ENCODE data around the gene NEU1.

Gene NEU1

GRCh38 chr6:31882344-31882743 is 19.7 kb upstream of the NEU1 start:
- DNase-seq (ENCODE audit: low read depth), result no peak
- H3K4me3 ChIP-seq (ENCODE audit: low read depth, low read length), result no peak overlapping the region
- TF ChIP-seq, protein P1, sequence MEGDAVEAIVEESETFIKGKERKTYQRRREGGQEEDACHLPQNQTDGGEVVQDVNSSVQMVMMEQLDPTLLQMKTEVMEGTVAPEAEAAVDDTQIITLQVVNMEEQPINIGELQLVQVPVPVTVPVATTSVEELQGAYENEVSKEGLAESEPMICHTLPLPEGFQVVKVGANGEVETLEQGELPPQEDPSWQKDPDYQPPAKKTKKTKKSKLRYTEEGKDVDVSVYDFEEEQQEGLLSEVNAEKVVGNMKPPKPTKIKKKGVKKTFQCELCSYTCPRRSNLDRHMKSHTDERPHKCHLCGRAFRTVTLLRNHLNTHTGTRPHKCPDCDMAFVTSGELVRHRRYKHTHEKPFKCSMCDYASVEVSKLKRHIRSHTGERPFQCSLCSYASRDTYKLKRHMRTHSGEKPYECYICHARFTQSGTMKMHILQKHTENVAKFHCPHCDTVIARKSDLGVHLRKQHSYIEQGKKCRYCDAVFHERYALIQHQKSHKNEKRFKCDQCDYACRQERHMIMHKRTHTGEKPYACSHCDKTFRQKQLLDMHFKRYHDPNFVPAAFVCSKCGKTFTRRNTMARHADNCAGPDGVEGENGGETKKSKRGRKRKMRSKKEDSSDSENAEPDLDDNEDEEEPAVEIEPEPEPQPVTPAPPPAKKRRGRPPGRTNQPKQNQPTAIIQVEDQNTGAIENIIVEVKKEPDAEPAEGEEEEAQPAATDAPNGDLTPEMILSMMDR (IDR thresholded peaks at IDR 0.05; ENCODE audit: insufficient read depth, low read depth, low read length, missing control alignments), result no peak

- H3K4me3 ChIP-seq (ENCODE audit: low read depth, low read length), result no peak overlapping the region
- TF ChIP-seq, protein P1 (IDR thresholded peaks at IDR 0.05; ENCODE audit: insufficient read depth, low read depth, low read length, missing control alignments), result no peak
- DNase-seq (ENCODE audit: low read depth), result no peak
These were observed 18.7 kb upstream of the NEU1 start for GRCh38 chr6:31881136-31881859.

DNA sequence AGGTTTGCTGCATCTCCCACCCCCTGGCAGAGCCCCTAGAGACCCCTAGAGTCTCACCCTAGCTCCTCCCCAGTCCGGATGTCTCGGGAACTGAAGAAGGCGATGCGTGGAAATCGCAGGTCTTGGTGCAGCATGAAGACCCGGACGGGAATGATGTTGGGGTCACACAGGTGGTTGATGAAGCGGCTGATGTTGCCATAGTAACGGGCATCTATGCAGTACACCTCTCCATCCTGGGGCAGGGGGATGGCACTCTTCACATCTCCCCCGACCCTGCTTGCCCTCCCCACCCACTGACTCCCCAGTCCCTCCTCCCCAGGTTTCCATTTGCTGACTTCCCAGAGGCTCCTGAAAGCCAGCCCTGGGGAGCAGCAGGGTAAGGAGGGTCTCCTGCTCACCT is 18.0 kb upstream of the NEU1 start:
- H3K4me3 ChIP-seq (ENCODE audit: low read depth, low read length), result no peak overlapping the region
- TF ChIP-seq, protein P1 (IDR thresholded peaks at IDR 0.05; ENCODE audit: insufficient read depth, low read depth, low read length, missing control alignments), result no peak
- DNase-seq (ENCODE audit: low read depth), result no peak

DNA sequence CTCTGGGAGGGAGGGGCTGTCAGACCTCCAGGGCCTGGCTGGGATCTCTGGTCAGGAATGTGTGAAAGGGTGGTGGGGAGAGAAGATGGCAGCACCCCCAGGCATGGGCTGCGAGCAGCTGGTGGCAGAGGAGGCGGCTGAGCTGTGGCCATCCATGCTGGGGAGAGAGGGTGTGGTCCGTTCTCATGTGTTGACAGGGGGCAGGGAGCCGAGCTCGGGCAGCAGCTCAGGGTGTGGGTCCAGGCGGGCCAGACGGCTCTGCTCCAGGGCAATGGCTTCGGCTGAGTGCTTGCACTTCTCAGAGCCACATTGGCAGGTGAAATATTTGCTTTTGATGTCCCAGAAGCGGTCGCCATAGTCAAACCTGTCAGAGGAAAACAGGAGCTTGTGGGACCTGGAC is 17.3 kb upstream of the NEU1 start:
- TF ChIP-seq, protein P1 (IDR thresholded peaks at IDR 0.05; ENCODE audit: insufficient read depth, low read depth, low read length, missing control alignments), result no peak
- H3K4me3 ChIP-seq (ENCODE audit: low read depth, low read length), result no peak overlapping the region
- DNase-seq (ENCODE audit: low read depth), result no peak

- TF ChIP-seq, protein P1 (IDR thresholded peaks at IDR 0.05; ENCODE audit: insufficient read depth, low read depth, low read length, missing control alignments), result no peak
- no peak for DNase-seq (ENCODE audit: low read depth)
- H3K4me3 ChIP-seq (ENCODE audit: low read depth, low read length), result no peak overlapping the region
These were observed 16.5 kb upstream of the NEU1 start for GRCh38 chr6:31879143-31879542.

DNA sequence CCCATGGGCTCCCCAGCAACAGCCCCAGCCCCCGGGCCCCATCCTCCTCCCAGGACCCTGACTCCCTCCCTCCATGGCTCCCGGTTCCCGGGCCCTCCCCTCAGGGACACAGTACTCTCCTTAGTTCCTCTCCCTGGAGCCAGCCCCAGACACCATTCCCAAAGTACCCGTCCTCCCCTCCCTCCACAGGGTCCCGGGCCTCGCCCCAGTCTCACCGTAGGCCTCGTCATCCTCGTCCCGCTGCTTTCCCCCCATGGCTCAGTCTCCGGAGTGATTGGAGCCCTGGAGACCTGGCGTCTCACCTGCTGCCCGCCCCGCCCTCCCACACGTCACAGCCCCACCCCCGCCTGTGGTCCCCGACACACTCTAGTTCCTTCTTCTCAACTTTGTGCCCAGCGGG is 16.1 kb upstream of the NEU1 start, which contains the start of gene SLC44A4:
Gene SLC44A4, minus strand, starts transcription at position 272 of the 400 bp plus-strand sequence. Its CDS starts 17 bp downstream, at position 255.
- no peak for DNase-seq (ENCODE audit: low read depth)
- TF ChIP-seq, protein P1 (IDR thresholded peaks at IDR 0.05; ENCODE audit: insufficient read depth, low read depth, low read length, missing control alignments), result no peak
- H3K4me3 ChIP-seq (ENCODE audit: low read depth, low read length), result no peak within 1 kb of the TSS

GRCh38 chr6:31878222-31878621 is 15.6 kb upstream of the NEU1 start:
- no peak for DNase-seq (ENCODE audit: low read depth)
- H3K4me3 ChIP-seq (ENCODE audit: low read depth, low read length), result no peak overlapping the region

More at GRCh38 chr6:31878222-31878621, 15.6 kb upstream of the NEU1 start:
- TF ChIP-seq, protein P1 (IDR thresholded peaks at IDR 0.05; ENCODE audit: insufficient read depth, low read depth, low read length, missing control alignments), result no peak

All from GM12865 (cell line).